Activated CD4-positive, alpha-beta memory T cell treated with anti-CD3 and anti-CD28 coated beads for 36 hours (primary cell): ENCODE measurements around the gene B3GAT1. TPM values are rescaled to one million over a fixed set of nuclear protein-coding genes. Genes with fewer than 3 reads are reported as not detected.

Experiments
- CTCF ChIA-PET: fragments of 350-600 bp; sonication (Branson Sonifier 250); formaldehyde crosslinking; loops from one replicate; lab custom pipeline; 2021; ENCODE audit warnings: antibody characterized with exemption, inconsistent platforms; lab: Charles Lee
- POLR2A ChIA-PET: fragments of 350-600 bp; sonication (Branson Sonifier 250); formaldehyde crosslinking; loops from one replicate; lab custom pipeline; 2021; ENCODE audit warnings: antibody characterized with exemption; lab: Charles Lee
- DNase-seq: peaks from one replicate; pipeline ENCODE4 v3.0.0-alpha.2; 2020
- H3K27ac Mint-ChIP-seq: one replicate; pipeline ENCODE4 v1.8.0; 2021; ENCODE audit warnings: mixed read lengths
- H3K27me3 Mint-ChIP-seq: one replicate; pipeline ENCODE4 v1.8.0; 2021; ENCODE audit warnings: mixed read lengths
- H3K36me3 Mint-ChIP-seq: one replicate; pipeline ENCODE4 v1.8.0; 2021; ENCODE audit warnings: mixed read lengths
- H3K4me1 Mint-ChIP-seq: one replicate; pipeline ENCODE4 v1.8.0; 2021; ENCODE audit warnings: low read depth, mixed read lengths
- H3K4me3 Mint-ChIP-seq: one replicate; pipeline ENCODE4 v1.8.0; 2021; ENCODE audit warnings: mild to moderate bottlenecking, mixed read lengths
- H3K9me3 Mint-ChIP-seq: one replicate; pipeline ENCODE4 v1.8.0; 2021; ENCODE audit warnings: mixed read lengths
- intact Hi-C: fragments of 100-400 bp; cut with micrococcal nuclease; formaldehyde crosslinking; loops from one replicate; pipeline ENCODE4 v1.15.1; 2023
- total RNA-seq, 2 experiments: library from RNA; stranded (reverse); gene quantifications; one replicate each; pipeline ENCODE4 v1.2.3, GENCODE V29; 2021

The B3GAT1 gene
- total RNA-seq, 2 experiments from 2014 or later: 0.22 to 0.24 TPM

GRCh38 chr11:134371436-134372185 lies 40.4 kb downstream of the B3GAT1 start:
- ChIA-PET POLR2A (no interaction called here), CTCF (no interaction called here)
- Mint-ChIP-seq H3K36me3 (no peaks in the 10 kb centered on the region), H3K4me3 (no peak overlapping the region), H3K27ac (no peak overlapping the region), H3K9me3 (no peaks in the 10 kb centered on the region), H3K4me1 (no peaks in the 10 kb centered on the region), H3K27me3 (no peaks in the 10 kb centered on the region)
- DNase-seq: no peak
- intact Hi-C loops: no loop called here

GRCh38 chr11:134370526-134371435 lies 41.3 kb downstream of the B3GAT1 start:
- CTCF ChIA-PET: no interaction called here
- DNase-seq: no peak
- Mint-ChIP-seq H3K9me3 (no peaks in the 10 kb centered on the region), H3K27me3 (no peaks in the 10 kb centered on the region), H3K4me1 (no peaks in the 10 kb centered on the region), H3K4me3 (no peak overlapping the region), H3K27ac (no peak overlapping the region), H3K36me3 (no peaks in the 10 kb centered on the region)
- POLR2A ChIA-PET: no interaction called here
- intact Hi-C loops: no loop called here

DNA sequence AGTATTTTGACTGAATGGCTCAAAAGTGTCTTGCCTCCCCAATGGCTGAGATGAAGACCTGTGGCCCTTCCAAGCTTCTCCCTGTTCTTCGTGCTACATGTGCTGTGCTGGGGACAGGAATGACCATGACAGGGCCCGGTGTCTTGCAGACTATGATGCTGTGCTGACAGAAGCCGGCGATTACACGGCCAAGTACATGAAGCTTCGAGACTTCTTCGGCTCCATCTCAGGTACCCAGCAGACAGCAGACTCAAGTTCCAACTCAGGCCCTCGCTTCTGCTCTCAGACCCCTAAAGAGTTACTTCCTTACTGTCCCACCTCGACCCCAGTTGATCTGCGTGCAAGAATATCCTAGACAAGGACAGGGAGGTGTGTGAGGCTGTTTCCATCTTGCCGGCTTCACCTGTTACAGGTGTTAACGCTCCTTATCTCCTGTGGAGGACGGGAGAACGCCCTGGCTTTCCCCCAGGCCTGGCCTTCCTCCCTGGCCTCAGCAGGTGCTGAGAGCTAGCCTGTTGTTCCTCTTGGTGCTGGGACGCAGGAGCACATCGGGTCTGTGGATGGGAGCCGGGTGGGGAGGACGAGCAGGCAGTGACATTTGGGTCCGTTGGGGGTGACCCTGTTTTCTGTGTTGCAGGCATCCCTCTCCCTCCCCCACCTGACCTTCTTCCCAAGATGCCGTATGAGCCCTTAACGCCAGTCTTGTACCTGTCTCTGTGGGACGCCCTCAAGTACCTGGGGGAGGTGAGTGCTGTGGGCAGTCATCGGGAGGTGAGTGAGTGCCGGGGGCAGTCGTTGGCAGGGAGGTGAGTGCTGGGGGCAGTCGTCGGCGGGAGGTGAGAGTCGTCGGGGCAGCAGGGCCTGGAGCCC lies 42.2 kb downstream of the B3GAT1 start:
- Mint-ChIP-seq H3K4me3 (no peak overlapping the region), H3K36me3 (no peaks in the 10 kb centered on the region), H3K9me3 (no peaks in the 10 kb centered on the region), H3K27ac (no peak overlapping the region), H3K4me1 (no peaks in the 10 kb centered on the region), H3K27me3 (no peaks in the 10 kb centered on the region)
- CTCF ChIA-PET: no interaction called here
- no peak for DNase-seq
- intact Hi-C loops: no loop called here
- POLR2A ChIA-PET: no interaction called here

DNA sequence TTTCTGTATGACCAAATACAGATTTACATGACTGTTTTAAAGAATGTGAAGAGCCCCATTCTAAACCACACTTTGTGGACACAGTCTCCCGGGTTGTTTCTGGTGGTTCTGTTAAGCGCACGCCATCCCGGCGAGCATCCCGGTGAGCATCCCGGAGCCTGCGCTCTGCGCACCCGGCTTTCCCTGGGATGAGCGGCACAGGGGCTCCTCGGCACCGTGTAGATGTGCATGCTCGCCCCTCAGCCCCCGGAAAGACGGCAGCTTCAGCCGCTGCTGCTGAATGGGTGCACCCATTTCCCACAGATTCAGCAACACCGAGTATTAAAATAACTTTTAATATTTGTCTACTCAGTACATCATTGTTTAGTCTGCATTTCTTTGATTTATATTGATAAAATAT lies 44.3 kb downstream of the B3GAT1 start:
- H3K27me3 Mint-ChIP-seq: no peaks in the 10 kb centered on the region
- POLR2A ChIA-PET: no interaction called here
- intact Hi-C loops: no loop called here

GRCh38 chr11:134366254-134366653 lies 45.8 kb downstream of the B3GAT1 start:
- no peak for DNase-seq
- H3K4me1 Mint-ChIP-seq: peaks cover 3% of the 10 kb centered on the region
- intact Hi-C loops: no loop called here
- no peak overlapping the region for H3K27ac Mint-ChIP-seq
- H3K27me3 Mint-ChIP-seq: peaks cover under 1% of the 10 kb centered on the region
- H3K9me3 Mint-ChIP-seq: no peaks in the 10 kb centered on the region
- ChIA-PET POLR2A (no interaction called here), CTCF (no interaction called here)
- no peak overlapping the region for H3K4me3 Mint-ChIP-seq
- H3K36me3 Mint-ChIP-seq: no peaks in the 10 kb centered on the region

More for the DNA sequence above, 44.3 kb downstream of the B3GAT1 start:
- CTCF ChIA-PET: no interaction called here
- H3K4me1 Mint-ChIP-seq: no peaks in the 10 kb centered on the region
- no peak overlapping the region for H3K4me3 Mint-ChIP-seq
- no peaks in the 10 kb centered on the region for H3K9me3 Mint-ChIP-seq
- no peaks in the 10 kb centered on the region for H3K36me3 Mint-ChIP-seq
- no peak for DNase-seq
- H3K27ac Mint-ChIP-seq: no peak overlapping the region

- Mint-ChIP-seq H3K27ac (no peak overlapping the region), H3K36me3 (no peaks in the 10 kb centered on the region), H3K27me3 (peaks cover 1% of the 10 kb centered on the region), H3K9me3 (no peaks in the 10 kb centered on the region), H3K4me3 (no peak overlapping the region), H3K4me1 (peaks cover 5% of the 10 kb centered on the region)
- no peak for DNase-seq
- intact Hi-C loops: no loop called here
- ChIA-PET CTCF (no interaction called here), POLR2A (no interaction called here)
Observed at GRCh38 chr11:134365011-134365925, 46.8 kb downstream of the B3GAT1 start.

GRCh38 chr11:134364261-134364660 lies 47.8 kb downstream of the B3GAT1 start:
- intact Hi-C loops: no loop called here
- H3K27me3 Mint-ChIP-seq: peaks cover 1% of the 10 kb centered on the region
- H3K27ac Mint-ChIP-seq: no peak overlapping the region
- H3K9me3 Mint-ChIP-seq: no peaks in the 10 kb centered on the region
- H3K4me3 Mint-ChIP-seq: no peak overlapping the region
- ChIA-PET CTCF (no interaction called here), POLR2A (no interaction called here)
- peaks cover 11% of the 10 kb centered on the region for H3K4me1 Mint-ChIP-seq
- DNase-seq: no peak
- H3K36me3 Mint-ChIP-seq: no peaks in the 10 kb centered on the region

DNA sequence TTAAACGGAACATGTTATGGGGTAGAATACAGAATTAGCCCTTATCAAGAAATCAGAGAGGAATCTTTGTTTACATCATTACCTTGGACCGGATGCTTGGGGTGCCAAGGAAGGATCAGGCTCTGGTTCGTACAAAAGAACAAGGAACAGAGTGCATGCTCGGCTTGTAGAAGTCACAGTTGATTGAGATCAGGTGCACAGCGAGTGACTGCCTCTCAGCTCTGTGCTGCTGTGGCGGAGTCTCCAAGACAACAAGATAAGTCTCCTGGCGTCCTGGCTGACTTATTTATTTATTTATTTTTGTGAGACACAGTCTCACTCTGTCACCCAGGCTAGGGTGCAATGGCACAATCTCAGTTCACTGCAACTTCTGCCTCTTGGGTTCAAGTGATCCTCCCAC lies 48.5 kb downstream of the B3GAT1 start:
- Mint-ChIP-seq H3K4me1 (peaks cover 11% of the 10 kb centered on the region), H3K4me3 (no peak overlapping the region), H3K27ac (no peak overlapping the region), H3K27me3 (peaks cover 1% of the 10 kb centered on the region), H3K9me3 (no peaks in the 10 kb centered on the region), H3K36me3 (no peaks in the 10 kb centered on the region)
- CTCF ChIA-PET: no interaction called here
- DNase-seq: no peak
- intact Hi-C loops: no loop called here
- POLR2A ChIA-PET: no interaction called here

DNA sequence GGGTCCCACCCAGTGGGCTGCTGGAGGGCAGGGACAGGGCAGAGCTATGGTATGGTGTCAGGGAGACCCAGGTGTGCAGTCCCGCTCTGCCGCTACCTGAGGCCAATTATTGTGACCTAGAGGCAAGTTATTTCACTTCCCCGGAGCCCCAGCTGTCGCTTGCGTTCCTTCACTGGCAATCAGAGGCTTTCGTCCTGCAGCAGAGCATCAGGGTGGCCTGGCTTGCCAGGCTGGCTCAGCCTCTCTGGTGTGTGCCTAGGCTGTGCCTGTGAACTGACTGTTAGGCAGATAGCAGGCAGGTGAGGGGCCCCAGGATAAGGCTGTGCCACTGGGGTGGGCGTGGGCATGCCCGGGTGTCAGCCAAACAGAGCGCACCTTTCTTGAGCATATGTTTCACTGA lies 48.9 kb downstream of the B3GAT1 start:
- ChIA-PET CTCF (no interaction called here), POLR2A (no interaction called here)
- Mint-ChIP-seq H3K4me3 (no peak overlapping the region), H3K27ac (no peak overlapping the region), H3K36me3 (no peaks in the 10 kb centered on the region), H3K9me3 (no peaks in the 10 kb centered on the region), H3K27me3 (peaks cover 1% of the 10 kb centered on the region), H3K4me1 (peaks cover 11% of the 10 kb centered on the region)
- intact Hi-C loops: no loop called here
- DNase-seq: no peak

DNA sequence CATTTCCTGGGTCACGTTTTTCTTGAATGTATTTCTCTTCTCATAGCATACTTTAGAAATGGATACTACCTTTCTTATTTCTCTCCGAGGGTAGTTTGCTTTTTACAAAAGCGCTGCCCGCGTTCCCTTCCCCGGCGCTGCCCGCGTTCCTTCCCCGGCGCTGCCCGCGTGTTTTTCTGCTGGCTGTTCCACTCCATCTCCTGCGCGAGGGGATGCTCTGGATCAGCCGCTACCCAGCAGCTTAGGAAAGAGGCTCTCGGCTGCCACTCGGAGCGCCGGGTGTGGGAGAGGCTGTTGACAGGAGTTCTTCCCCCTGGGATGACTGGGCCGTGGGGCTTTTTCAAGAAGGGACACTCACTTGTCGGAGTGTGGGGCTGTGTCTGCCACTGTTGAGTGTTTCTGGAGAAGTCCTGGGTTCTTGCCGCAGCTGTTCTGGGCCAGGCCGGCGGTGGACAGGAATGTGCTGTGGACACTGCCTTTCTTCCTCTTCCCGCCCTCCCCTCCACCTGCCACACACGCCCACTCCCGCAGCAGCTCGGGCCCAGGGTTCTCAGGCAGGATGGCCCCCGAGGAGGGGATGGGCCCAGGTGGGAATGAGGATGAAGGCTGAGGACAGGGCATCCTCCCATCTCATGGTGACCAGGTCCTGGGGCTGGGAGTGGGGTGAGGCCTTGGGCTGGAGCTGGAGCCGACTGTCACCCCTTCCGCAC lies 49.7 kb downstream of the B3GAT1 start:
- ChIA-PET POLR2A (no interaction called here), CTCF (interaction anchor here (0.9 kb wide), 1 partner anchor 55 kb away, joined by 3 read pairs; no protein-coding TSS in a partner anchor)
- no peaks in the 10 kb centered on the region for H3K9me3 Mint-ChIP-seq
- no peak overlapping the region for H3K27ac Mint-ChIP-seq
- peaks cover 1% of the 10 kb centered on the region for H3K27me3 Mint-ChIP-seq
- H3K4me1 Mint-ChIP-seq: peaks cover 11% of the 10 kb centered on the region
- no peaks in the 10 kb centered on the region for H3K36me3 Mint-ChIP-seq
- intact Hi-C loops: no loop called here
- DNase-seq: no peak
- H3K4me3 Mint-ChIP-seq: no peak overlapping the region

DNA sequence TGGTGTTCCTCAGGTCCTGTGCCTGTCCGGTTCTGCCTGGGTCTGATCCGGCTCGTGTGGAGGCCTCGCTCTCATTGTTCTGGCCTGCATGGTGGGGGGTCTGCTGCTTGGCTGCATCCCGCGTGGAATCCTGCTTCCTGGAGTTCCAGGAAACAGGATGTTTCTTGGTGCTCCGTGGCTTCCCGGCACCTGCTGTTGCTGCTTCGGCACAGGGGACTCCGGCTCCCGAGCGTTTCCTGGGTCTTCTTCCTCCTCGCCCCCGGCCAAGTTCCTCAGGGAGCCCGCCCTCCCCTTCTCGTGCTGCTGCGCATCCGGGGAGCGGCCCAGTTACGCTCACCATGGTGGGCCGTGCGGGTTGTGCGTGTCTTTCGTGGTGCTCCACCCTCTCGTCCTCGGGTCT lies 50.4 kb downstream of the B3GAT1 start:
- no peak overlapping the region for H3K4me3 Mint-ChIP-seq
- ChIA-PET CTCF (interaction anchor here (0.9 kb wide), 1 partner anchor 56 kb away, joined by 3 read pairs; no protein-coding TSS in a partner anchor), POLR2A (no interaction called here)
- peaks cover 11% of the 10 kb centered on the region for H3K4me1 Mint-ChIP-seq
- H3K36me3 Mint-ChIP-seq: no peaks in the 10 kb centered on the region
- intact Hi-C loops: no loop called here
- peaks cover 1% of the 10 kb centered on the region for H3K27me3 Mint-ChIP-seq
- DNase-seq: no peak
- no peaks in the 10 kb centered on the region for H3K9me3 Mint-ChIP-seq
- no peak overlapping the region for H3K27ac Mint-ChIP-seq
